Coronary artery (tissue), 2 donors: ENCODE data around the gene NALCN.
A peak's percentile ranks its signal among the peaks of the same experiment; 100 is the strongest.
"Not testable (repeated sequence)": the region's sequence is repeated elsewhere in the genome, so short reads cannot be mapped to it uniquely, and the experiment has no call there.

Experiments used
- DNase-seq: peaks from one replicate; pipeline ENCODE4 v3.0.0-alpha.2; 2017; ENCODE audit warnings: low spot score
- H3K27ac ChIP-seq, 2 donors: fragments of 200-600 bp; sonication (generic); one replicate each; pipeline ENCODE4 v1.5.1; 2016 to 2019
- H3K4me3 ChIP-seq: fragments of 200-600 bp; sonication (generic); 2 replicates; pipeline ENCODE4 v1.5.1; 2016; ENCODE audit warnings: mild to moderate bottlenecking, moderate library complexity
- CTCF ChIP-seq: fragments of 200-600 bp; sonication (generic); IDR thresholded peaks from one replicate; pipeline ENCODE4 v1.5.1; 2019; ENCODE audit warnings: antibody characterized with exemption

Gene NALCN

GRCh38 chr13:101327871-101328270 is 88.4 kb downstream of the NALCN start:
- DNase-seq: no peak
- TF ChIP-seq CTCF: no peak
- Histone ChIP-seq H3K27ac (no peak overlapping the region), H3K4me3 (no peak overlapping the region)

DNA sequence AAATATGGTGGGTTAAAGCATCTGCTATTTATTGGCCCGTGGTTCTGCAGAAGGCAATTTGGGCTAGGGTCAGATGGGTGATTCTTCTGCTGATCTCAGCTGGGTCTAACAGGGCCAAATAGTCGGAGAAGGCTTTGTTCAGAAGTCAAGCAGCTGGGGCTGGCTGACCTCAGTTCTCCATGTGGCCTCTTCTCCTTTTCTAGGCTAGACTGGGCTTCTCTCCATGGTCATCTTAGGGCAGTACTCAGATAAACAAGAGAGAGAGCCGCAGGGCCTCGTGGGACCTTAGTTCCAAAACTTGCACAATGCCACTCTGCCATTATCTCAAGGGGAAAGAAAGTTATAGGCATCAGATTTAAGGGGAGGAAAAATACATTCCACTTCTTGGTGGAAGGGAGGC is 89.6 kb downstream of the NALCN start:
- no peak for DNase-seq
- H3K4me3 ChIP-seq: no peak overlapping the region
- H3K27ac ChIP-seq: no peak overlapping the region
- TF ChIP-seq CTCF: no peak

- no peak for TF ChIP-seq CTCF
- Histone ChIP-seq H3K27ac (no peak overlapping the region), H3K4me3 (no peak overlapping the region)
- no peak for DNase-seq
Measured at GRCh38 chr13:101325423-101325822, 90.9 kb downstream of the NALCN start.

GRCh38 chr13:101323601-101324000 is 92.7 kb downstream of the NALCN start:
- Histone ChIP-seq H3K4me3 (no peak overlapping the region), H3K27ac (no peak overlapping the region)
- TF ChIP-seq CTCF: no peak
- DNase-seq: no peak

GRCh38 chr13:101317986-101318523 is 98.3 kb downstream of the NALCN start:
- no peak for DNase-seq
- no peak overlapping the region for H3K4me3 ChIP-seq
- no peak overlapping the region for H3K27ac ChIP-seq
- no peak for TF ChIP-seq CTCF

- DNase-seq, H3K4me3 ChIP-seq, H3K27ac ChIP-seq: not testable (repeated sequence)
Measured at GRCh38 chr13:101313479-101313878, 102.8 kb downstream of the NALCN start.

- H3K4me3 ChIP-seq: no peak overlapping the region
- no peak for TF ChIP-seq CTCF
- H3K27ac ChIP-seq: peak overlapping the region; percentile 1 to 71
- DNase-seq: no peak
Measured at GRCh38 chr13:101309014-101309619, 107.2 kb downstream of the NALCN start.
